Stromal cell of bone marrow (primary cell): ENCODE data around the gene PCDHGB7.
"Not testable (repeated sequence)": the region's sequence is repeated elsewhere in the genome, so short reads cannot be mapped to it uniquely, and the experiment has no call there.

Experiments used
- DNase-seq: peaks from one replicate; pipeline ENCODE4 v3.0.0-alpha.2; 2012; ENCODE audit warnings: low read depth

The PCDHGB7 gene

GRCh38 chr5:141430332-141431113 is 13.0 kb downstream of the PCDHGB7 start, which contains the start of gene PCDHGA12:
TSS of gene PCDHGA12 (plus strand) at chr5:141430507. CDS start at chr5:141430760, 253 bp downstream.
- DNase-seq, result peak; percentile 92

DNA sequence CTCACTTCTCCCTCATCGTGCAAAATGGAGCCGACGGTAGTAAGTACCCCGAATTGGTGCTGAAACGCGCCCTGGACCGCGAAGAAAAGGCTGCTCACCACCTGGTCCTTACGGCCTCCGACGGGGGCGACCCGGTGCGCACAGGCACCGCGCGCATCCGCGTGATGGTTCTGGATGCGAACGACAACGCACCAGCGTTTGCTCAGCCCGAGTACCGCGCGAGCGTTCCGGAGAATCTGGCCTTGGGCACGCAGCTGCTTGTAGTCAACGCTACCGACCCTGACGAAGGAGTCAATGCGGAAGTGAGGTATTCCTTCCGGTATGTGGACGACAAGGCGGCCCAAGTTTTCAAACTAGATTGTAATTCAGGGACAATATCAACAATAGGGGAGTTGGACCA is 13.8 kb downstream of the PCDHGB7 start:
- DNase-seq, result no peak

GRCh38 chr5:141432308-141432707 is 14.8 kb downstream of the PCDHGB7 start:
- DNase-seq, result not testable (repeated sequence)

DNA sequence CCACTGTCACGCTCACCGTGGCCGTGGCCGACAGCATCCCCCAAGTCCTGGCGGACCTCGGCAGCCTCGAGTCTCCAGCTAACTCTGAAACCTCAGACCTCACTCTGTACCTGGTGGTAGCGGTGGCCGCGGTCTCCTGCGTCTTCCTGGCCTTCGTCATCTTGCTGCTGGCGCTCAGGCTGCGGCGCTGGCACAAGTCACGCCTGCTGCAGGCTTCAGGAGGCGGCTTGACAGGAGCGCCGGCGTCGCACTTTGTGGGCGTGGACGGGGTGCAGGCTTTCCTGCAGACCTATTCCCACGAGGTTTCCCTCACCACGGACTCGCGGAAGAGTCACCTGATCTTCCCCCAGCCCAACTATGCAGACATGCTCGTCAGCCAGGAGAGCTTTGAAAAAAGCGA is 15.2 kb downstream of the PCDHGB7 start:
- DNase-seq, result not testable (repeated sequence)

DNA sequence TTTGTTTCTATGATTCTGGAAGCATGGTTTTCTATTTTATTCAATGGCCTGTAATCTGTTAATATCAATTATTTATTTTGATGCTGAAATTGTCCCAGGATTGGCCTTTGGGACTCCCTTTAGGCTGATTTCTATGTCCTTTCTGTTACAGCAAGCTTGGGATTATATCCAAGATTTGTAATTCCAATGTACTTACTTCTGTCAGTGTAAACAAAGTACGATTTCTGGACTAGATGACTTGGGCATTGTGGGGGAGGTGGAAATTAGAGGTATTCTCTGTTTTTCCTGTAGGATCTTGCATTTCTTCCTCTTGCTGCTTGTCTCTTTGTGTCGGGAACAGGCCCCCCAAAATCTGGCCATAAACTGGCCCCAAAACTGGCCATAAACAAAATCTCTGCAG is 16.5 kb downstream of the PCDHGB7 start:
- no peak for DNase-seq

- no peak for DNase-seq
Observed at GRCh38 chr5:141437221-141437620, 19.7 kb downstream of the PCDHGB7 start.

DNA sequence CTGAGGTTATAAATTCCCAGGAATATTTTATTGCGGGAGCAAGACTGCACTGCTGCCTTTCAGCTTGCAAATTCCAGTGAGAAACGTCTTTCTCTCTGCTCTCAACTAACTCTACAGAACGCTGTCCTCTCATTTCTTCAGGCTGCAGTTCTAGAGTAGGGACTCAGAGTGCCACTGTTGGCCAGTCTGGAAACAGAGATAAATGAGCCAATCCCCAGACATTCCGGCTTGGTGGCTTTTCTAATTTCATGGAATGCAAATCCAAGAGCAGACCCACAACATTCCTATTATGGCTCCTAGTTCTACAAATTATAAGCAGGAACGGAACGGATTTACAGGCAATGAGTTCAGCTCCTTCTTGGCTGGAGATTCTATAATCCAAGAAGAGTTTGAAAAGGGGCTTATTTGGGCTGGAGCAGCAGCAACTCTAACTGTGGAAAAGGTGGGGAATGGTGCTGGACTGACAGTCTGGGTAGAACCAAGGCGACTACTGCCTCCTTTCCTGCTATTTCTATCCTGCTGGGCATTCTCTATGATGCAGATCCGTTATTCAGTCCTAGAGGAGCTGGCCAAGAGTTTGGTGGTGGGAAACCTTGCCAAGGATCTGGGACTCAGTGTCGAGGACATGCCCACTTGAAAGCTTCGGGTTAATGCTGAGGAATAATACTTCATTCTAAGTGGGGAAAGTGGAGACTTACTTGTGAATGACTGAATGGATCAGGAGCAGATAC is 22.1 kb downstream of the PCDHGB7 start:
- no peak for DNase-seq

DNA sequence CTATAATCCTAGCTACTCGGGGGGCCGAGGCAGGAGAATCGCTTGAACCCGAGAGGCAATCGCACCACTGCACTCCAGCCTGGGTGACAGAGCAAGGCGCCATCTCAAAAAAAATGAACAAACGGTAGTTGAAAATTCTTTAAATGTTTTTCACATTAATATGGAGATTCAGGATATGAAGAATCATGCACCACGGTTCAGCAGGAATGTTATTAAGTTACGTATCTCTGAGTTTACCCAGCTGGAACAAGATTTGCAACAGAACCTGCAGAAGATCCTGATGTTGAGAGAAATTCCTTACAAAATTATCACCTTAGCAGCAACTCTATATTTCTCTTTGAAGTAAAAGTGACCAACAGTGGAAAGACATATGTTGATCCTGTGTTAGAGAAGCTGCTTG is 22.9 kb downstream of the PCDHGB7 start:
- DNase-seq, result no peak

- DNase-seq, result no peak
Observed at GRCh38 chr5:141441571-141442170, 24.2 kb downstream of the PCDHGB7 start.

DNA sequence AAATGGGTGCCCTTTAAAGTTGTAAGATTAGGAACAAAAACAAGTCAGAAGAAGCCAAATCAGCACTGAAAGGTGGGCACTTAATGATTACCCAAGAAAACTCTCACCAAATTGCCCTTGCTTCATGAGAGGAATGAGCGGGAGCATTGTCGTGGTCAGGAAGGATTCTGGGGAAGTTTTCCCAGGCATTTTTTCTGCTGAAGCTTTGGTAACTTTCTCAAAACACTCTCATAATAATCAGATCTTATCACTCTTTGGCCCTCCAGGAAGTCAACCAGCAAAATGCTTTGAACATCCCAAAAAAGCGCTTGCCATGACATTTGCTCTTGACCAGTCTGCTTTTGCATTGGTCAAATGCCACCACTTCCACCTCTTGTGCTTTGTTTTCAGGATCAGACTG is 47.9 kb downstream of the PCDHGB7 start:
- DNase-seq, result no peak
